Measurements from ENCODE around the gene TGIF1. TPM values are rescaled to one million over a fixed set of nuclear protein-coding genes. Genes with fewer than 3 reads are reported as not detected.

Gene TGIF1
- total RNA-seq, 2 donors from 2014 or later: 18.6 to 86.1 TPM

GRCh38 chr18:3495691-3496430 is 45.9 kb downstream of the TGIF1 start:
- Mint-ChIP-seq H3K4me1 (no peaks in the 10 kb centered on the region), H3K27ac (no peak overlapping the region), H3K4me3 (no peak overlapping the region), H3K9me3 (no peaks in the 10 kb centered on the region), H3K27me3 (peaks cover 35% of the 10 kb centered on the region), H3K36me3 (ENCODE audit: low read depth) (no peaks in the 10 kb centered on the region)
- peak; percentile 34 for ATAC-seq (replicated peaks)

GRCh38 chr18:3498698-3499471 is 48.9 kb downstream of the TGIF1 start:
- peak overlapping the region; percentile 66 for H3K4me3 Mint-ChIP-seq
- no peaks in the 10 kb centered on the region for H3K4me1 Mint-ChIP-seq
- H3K27me3 Mint-ChIP-seq: peaks cover 21% of the 10 kb centered on the region
- no peaks in the 10 kb centered on the region for H3K9me3 Mint-ChIP-seq
- ATAC-seq (replicated peaks): peak; percentile 28
- no peak overlapping the region for H3K27ac Mint-ChIP-seq
- no peaks in the 10 kb centered on the region for H3K36me3 Mint-ChIP-seq (ENCODE audit: low read depth)

DNA sequence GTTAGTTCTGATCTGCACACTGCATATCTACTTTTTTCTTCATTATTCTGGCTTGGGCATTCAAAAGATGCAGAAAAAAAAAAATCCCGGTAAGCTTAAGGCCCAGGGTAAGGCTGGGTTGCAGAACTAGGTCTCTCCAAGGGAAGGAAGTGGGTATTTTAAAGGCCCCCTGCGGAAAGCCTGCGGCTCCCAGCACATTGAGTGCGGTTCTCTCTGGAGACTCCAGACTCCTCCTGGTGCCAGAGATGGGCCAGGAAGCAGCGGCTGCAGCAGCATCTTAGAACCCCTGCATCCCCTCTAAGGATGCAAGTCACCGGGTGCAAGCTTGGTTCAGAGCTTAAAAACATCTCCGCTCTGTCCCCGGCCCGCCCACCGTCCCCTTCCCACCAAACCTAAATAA is 49.5 kb downstream of the TGIF1 start:
- Mint-ChIP-seq H3K4me3 (peak overlapping the region; percentile 66), H3K4me1 (no peaks in the 10 kb centered on the region), H3K36me3 (ENCODE audit: low read depth) (no peaks in the 10 kb centered on the region), H3K27me3 (peaks cover 21% of the 10 kb centered on the region), H3K27ac (no peak overlapping the region), H3K9me3 (no peaks in the 10 kb centered on the region)
- no peak for ATAC-seq (replicated peaks)

DNA sequence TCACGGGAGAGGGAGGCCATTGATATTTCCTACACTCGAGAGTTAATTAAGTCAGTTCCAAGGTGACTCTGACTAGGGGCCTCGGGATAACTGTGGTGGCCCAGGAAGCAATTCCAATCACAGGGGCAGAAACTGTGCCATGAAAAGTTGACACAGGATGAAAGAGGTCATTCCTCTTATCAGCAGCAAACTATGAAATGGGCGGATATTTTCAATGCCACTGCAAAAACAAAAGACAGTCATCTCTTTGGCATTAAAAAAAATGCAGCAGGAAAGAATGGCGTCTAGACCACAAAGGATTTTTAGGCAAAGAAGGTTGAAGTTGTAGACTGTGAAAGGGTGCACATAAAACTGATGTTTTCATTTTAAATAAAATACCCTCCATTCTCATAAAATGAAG is 50.0 kb downstream of the TGIF1 start:
- no peak overlapping the region for H3K27ac Mint-ChIP-seq
- H3K36me3 Mint-ChIP-seq (ENCODE audit: low read depth): no peaks in the 10 kb centered on the region
- H3K4me1 Mint-ChIP-seq: no peaks in the 10 kb centered on the region
- no peaks in the 10 kb centered on the region for H3K9me3 Mint-ChIP-seq
- H3K27me3 Mint-ChIP-seq: peaks cover 21% of the 10 kb centered on the region
- H3K4me3 Mint-ChIP-seq: no peak overlapping the region
- ATAC-seq (replicated peaks): no peak

- H3K4me3 Mint-ChIP-seq: no peak overlapping the region
- H3K27me3 Mint-ChIP-seq: peaks cover 21% of the 10 kb centered on the region
- no peaks in the 10 kb centered on the region for H3K36me3 Mint-ChIP-seq (ENCODE audit: low read depth)
- H3K9me3 Mint-ChIP-seq: no peaks in the 10 kb centered on the region
- H3K4me1 Mint-ChIP-seq: no peaks in the 10 kb centered on the region
- H3K27ac Mint-ChIP-seq: no peak overlapping the region
- no peak for ATAC-seq (replicated peaks)
Observed at GRCh38 chr18:3502650-3503049, 52.7 kb downstream of the TGIF1 start.

DNA sequence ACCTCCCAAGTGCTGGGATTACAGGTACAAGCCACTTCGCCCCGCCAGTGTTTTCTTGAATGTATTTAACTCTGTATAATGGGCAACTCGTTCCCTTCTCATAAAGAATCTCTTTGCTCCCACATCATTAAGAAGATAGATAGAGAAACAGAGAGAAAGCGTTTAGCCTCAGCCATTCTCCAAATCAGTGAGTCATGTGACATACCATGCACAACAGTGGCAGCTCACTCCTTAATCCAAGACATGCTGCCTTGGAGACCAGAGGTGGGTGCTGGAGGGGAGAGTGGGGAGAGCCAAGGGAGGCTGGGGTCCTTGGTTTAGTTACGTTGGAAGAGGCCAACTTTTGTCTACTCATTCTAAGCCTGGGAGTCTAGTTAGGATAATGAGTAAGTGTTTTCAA is 54.7 kb downstream of the TGIF1 start:
- Mint-ChIP-seq H3K9me3 (no peaks in the 10 kb centered on the region), H3K27me3 (peaks cover 5% of the 10 kb centered on the region), H3K36me3 (ENCODE audit: low read depth) (no peaks in the 10 kb centered on the region), H3K27ac (no peak overlapping the region), H3K4me3 (no peak overlapping the region), H3K4me1 (no peaks in the 10 kb centered on the region)
- no peak for ATAC-seq (replicated peaks)

DNA sequence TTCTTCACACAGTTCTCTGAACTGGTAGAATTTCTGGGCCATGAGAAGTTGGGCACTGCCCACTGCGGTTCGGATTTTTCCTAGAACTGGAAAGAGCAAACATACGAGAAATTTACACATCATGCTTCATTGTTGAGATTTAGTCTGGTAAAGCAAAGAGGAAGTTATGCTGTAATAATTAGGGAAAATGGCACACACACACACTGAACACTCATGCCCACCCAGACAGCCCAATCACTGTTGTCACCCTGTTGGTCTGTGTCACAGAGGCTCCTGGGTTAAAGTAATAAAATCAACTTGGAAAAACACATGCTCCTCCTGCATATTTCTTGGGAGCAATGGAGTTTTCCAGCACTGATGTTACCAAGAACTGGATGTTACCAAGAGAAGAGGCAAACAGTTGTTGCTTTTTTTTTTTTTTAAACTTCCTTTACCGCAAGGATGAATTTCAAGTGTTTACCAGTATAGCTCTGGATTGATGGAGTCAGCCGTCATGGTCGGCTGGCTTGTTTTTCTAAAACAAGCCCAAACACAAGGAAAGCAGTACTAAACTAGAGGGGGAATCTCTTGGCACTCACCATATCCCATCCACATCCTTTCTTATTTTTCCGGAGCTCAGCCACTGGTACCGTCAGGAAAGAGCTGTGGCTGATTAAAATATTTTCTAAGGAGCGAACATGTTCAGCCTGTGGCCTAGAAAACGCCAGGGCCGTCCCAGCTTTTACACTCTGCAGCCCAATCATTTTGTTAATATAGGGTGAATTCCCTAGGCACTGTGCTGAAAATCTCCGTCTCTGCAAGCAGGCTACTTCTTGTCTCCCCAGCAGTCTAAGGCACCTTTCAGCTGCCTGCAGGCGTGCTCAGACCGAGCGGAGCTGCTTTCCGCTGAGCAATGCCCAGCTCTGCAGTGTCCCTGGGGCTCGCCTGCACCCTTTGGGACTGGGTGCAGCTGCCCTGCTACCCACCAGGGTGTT is 58.9 kb downstream of the TGIF1 start:
- Mint-ChIP-seq H3K4me1 (peaks cover 19% of the 10 kb centered on the region), H3K9me3 (no peaks in the 10 kb centered on the region), H3K27me3 (no peaks in the 10 kb centered on the region), H3K4me3 (no peak overlapping the region), H3K36me3 (ENCODE audit: low read depth) (no peaks in the 10 kb centered on the region), H3K27ac (no peak overlapping the region)
- ATAC-seq (replicated peaks): no peak

Other genes starting within 250 kb of the TGIF1 start
- gene MYOM1, start 230.2 kb upstream of the TGIF1 start, total RNA-seq: 1 to 10 TPM in 1 of 2 donors, under 1 TPM in 1; 0.52 to 2.0 TPM
- gene MYL12A, start 202.4 kb upstream of the TGIF1 start, total RNA-seq: 100 to 1,000 TPM; 392 to 483 TPM
- gene MYL12B, start 188.0 kb upstream of the TGIF1 start, total RNA-seq: 100 to 1,000 TPM; 206 to 271 TPM